Body of pancreas (tissue), 4 donors: ENCODE results near the gene DIP2A.

Source experiments
- POLR2A ChIP-seq, 3 donors: fragments of 450-650 bp; IDR thresholded peaks; one replicate each; pipeline ENCODE4 v1.6.1; 2016; ENCODE audit warnings: antibody characterized with exemption in 3 of 3, mild to moderate bottlenecking in 2 of 3
- TF ChIP-seq, protein P1 (sequence below), 7 experiments: fragments of 450-650 bp in 4 of 7; fragments of 200-600 bp in 3 of 7; sonication (generic) in 3 of 7; IDR thresholded peaks; one replicate each; pipeline ENCODE4 v1.5.1; 2016 to 2019; ENCODE audit warnings: antibody characterized with exemption in 7 of 7

DNA sequence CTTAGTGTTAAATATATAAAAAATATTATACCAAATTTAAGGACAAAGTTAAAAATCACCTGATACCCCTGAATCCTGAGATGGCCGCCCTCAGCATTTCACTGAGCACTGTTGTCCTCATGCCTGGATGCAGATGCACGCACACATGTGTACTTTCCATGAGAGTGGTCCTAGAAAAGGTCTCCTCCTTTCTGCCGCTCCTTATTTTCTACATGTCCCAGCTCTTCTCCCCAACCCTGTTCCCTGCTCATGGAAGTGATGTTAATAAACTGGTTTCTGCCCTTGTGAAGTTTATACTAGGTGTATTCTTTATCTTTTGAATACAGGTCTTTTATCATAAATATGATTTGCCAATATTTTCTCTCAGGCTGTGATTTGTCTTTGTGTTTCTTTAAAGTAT lies 32.9 kb downstream of the DIP2A start:
- TF ChIP-seq, protein P1, sequence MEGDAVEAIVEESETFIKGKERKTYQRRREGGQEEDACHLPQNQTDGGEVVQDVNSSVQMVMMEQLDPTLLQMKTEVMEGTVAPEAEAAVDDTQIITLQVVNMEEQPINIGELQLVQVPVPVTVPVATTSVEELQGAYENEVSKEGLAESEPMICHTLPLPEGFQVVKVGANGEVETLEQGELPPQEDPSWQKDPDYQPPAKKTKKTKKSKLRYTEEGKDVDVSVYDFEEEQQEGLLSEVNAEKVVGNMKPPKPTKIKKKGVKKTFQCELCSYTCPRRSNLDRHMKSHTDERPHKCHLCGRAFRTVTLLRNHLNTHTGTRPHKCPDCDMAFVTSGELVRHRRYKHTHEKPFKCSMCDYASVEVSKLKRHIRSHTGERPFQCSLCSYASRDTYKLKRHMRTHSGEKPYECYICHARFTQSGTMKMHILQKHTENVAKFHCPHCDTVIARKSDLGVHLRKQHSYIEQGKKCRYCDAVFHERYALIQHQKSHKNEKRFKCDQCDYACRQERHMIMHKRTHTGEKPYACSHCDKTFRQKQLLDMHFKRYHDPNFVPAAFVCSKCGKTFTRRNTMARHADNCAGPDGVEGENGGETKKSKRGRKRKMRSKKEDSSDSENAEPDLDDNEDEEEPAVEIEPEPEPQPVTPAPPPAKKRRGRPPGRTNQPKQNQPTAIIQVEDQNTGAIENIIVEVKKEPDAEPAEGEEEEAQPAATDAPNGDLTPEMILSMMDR (IDR thresholded peaks at IDR 0.05), result no peak
- no peak for TF ChIP-seq POLR2A (IDR thresholded peaks at IDR 0.05)
